Activated T-helper 1 cell treated with anti-CD3 and anti-CD28 coated beads, Interleukin-2, amount 50 U/mL, for 16 hours (primary cell): ENCODE measurements around the gene PRKCD.
"Not testable (repeated sequence)": the region's sequence is repeated elsewhere in the genome, so short reads cannot be mapped to it uniquely, and the experiment has no call there.

ENCODE experiments used
- DNase-seq, 2 donors: peaks; one replicate each; pipeline ENCODE4 v3.0.0-alpha.2; 2020; ENCODE audit warnings: low read depth in 1 of 2, low spot score in 1 of 2

Gene PRKCD

GRCh38 chr3:53139906-53140846 is 20.8 kb upstream of the PRKCD start:
- DNase-seq, result no peak

DNA sequence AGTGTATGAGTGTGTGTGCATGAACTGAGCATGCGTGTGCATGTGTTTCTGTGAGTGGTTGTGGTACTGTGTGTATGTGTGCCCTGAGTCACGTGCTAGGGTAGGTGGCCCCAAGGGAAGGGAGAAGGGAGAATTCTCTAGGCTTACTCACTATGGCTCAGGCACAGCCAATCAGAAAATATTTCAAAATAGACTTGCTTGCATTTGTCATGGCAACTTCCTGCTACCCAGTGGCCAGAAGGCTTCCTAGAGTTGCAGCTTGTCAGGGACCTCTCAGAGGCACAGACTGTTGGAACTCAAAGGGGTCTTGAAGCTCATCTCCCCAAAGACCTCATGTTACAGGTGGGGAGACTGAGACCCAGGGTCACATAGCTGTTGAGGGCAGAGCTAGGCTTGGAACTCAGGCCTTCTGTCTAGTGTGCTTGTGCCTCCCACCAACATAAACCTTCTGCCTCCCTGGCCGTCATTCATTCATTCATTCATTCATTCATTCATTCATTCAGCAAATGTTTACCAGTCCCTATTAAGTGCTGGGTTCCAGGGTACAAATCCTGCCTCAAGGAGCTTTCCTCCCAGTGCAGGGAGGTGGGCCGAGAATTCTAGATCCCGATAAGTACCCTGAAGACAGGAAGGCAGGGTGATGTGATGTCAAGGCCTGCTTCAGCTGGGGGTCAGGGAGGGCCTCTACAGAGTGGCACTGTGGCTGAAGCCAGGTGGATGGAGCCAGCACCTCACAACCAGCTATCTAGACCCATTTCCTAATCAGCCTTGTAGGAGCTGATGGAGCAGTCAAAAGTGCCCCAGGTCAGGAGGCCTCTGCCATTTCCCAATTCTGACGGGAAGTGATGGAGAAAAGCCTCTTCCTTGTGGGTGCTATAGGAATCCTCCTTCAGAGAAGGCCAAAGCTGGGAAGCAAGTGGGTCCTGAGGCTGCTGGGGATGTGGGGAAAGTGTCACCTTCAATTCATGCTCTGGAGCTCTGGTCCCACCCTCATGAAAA is 19.9 kb upstream of the PRKCD start:
- DNase-seq, result no peak

DNA sequence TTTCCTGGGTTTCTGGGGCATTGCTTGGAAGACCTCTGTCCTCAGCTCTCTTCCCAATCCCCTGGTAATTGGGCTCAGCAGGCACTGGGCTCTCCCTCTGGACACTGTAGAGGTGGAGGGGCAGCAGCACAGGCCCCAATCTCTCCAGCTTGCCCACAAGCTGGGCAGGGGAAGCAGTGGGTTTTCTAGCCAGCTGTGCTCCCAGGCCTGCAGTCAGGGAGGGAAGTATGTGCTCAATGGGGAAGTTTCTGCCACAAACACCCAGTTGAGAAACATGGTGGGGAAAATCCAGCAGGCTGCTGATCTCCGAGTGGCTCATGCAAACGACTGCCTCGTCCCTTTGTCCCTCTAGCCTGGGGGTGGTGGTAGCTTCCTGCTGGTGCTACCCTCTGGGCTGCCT is 18.0 kb upstream of the PRKCD start:
- DNase-seq, result no peak

- no peak for DNase-seq
Measured at GRCh38 chr3:53144446-53144845, 16.6 kb upstream of the PRKCD start.

DNA sequence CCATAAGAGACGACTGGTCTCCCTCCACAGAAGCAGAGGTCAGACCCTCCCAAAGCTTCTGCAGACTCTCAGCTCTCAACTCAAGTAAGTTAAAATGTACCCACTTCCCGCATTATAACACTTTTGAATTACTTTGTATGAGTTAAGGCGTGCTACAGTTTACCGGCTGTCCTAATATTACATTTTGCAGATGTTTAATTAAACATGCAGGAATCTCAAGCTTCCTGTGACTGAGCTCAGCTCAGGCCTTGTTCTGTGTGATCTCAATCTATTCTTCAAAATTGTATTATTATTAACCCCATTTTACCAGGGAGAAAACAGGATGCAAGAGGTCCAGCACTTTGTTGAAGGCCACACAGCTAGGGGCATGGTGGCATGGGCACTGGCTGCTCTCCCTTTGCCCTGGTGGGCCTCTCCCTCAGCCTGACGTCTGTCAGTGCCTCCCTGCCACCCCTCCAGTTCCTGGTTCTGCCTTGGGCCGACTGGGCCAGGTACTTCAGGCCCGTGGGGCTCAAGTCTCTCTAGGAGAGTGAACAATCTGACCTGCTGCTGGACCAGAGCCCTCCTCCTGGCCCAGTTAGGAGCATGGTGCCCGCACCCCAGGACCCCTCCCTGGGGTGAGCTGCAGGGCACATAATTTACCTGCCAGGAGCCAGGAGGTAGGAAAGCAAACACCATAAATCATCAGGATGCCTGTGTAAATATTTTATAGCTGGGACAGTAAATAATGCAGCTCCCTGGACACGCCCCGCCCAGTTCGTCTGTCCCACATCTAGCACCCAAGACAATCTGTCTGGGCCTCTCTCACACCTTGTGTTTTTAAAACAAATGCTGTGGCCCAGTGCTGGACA is 15.9 kb upstream of the PRKCD start:
- DNase-seq, result no peak

- no peak for DNase-seq
Measured at GRCh38 chr3:53145713-53146080, 15.3 kb upstream of the PRKCD start.

- DNase-seq, result no peak
Measured at GRCh38 chr3:53146319-53146891, 14.6 kb upstream of the PRKCD start.

GRCh38 chr3:53147151-53147902 is 13.7 kb upstream of the PRKCD start:
- no peak for DNase-seq

DNA sequence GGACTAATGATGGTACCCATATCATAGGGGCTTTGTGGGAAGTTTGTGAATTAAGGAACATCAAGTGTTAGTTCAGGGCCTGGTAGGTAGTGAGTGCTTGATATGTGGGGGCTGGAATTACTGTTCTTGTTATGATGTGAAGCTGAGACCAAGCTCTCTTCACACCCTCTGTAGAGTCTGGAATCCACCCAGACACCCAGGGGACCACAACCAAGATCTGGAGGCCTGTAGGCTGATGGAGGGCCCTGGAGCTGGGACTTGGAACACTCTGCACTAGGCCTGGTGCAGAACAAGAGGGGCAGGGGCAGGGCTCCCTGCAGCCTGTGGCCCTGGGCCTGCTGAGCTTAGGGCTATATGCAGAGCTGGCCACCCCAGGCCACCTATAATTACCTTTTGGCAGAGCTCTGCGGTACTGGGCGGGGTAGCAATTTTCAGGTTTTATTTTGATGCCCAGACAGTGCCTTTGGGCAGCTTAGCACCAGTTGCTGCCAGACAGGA is 13.1 kb upstream of the PRKCD start:
- DNase-seq, result no peak

GRCh38 chr3:53149006-53149690 is 11.9 kb upstream of the PRKCD start:
- DNase-seq, result no peak

DNA sequence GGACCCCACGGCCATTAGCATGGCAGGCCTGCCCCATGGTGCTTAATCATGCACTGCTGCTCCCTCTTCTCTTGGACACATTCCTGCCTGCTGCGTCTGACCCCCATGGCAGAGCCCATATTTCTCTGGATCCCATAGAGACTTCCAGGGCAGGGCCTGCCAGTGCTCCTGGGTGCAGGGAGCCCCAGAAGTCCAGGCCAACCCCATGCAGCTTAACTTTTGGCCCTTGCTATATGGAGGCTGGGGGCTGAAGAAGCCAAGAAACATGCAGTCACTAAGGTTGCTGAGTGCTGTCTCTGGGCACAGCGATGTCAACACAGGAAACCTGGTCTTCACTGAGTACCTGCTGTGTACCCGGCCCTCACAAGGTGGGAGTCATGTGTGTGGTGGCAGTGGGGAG is 11.3 kb upstream of the PRKCD start:
- DNase-seq, result no peak

- no peak for DNase-seq
Measured at GRCh38 chr3:53150247-53151085, 10.5 kb upstream of the PRKCD start.

- not testable (repeated sequence) for DNase-seq
Measured at GRCh38 chr3:53151086-53151438, 9.9 kb upstream of the PRKCD start.

DNA sequence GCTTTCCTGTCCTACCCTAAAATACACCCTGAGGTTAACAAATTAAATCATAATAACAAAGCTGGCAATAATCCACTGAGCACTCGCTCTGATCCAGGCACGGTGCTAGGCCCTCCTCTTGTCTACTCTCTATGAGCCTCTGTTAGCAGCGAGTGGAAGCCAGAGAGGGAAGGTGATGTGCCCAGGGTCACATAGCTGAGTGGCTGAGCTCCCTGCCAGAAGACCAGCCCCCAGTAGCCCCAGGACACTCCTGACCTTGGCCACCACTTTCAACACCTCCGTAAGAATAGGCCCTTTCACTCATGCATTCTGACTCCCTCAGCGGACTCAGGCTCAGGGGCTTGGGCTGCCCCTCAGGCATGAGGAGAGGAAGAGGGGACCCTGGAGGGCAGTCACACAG is 9.5 kb upstream of the PRKCD start:
- DNase-seq, result no peak

- no peak for DNase-seq
Measured at GRCh38 chr3:53151870-53152660, 8.9 kb upstream of the PRKCD start.

- no peak for DNase-seq
Measured at GRCh38 chr3:53153264-53153823, 7.7 kb upstream of the PRKCD start.

DNA sequence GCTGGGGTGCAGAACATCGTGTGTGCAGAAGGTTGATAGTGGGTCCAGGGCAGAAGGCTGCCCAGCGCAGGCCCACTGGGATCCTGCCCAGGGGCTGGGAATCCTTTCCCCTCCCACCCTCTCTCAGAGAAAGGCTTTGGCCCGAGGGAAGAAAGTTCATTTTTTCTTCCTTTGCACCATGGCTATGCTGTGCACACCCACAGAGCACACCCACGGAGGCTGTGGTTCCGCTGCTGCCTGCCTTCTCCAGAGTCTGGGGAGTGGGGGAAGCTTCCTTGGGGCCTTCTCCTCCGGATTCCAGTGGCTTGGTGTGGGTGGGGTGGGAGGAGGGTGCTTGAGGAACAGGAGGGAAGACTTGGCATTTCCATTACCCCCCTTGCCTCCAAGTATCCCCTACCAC is 7.0 kb upstream of the PRKCD start:
- DNase-seq, result no peak
